NCI-H446 (cell line): ENCODE results near the gene ERC2.

Source experiments
- DNase-seq, 2 experiments: peaks; one replicate each; lab custom pipeline; 2025; lab: John Stamatoyannopoulos, UW

Gene ERC2

DNA sequence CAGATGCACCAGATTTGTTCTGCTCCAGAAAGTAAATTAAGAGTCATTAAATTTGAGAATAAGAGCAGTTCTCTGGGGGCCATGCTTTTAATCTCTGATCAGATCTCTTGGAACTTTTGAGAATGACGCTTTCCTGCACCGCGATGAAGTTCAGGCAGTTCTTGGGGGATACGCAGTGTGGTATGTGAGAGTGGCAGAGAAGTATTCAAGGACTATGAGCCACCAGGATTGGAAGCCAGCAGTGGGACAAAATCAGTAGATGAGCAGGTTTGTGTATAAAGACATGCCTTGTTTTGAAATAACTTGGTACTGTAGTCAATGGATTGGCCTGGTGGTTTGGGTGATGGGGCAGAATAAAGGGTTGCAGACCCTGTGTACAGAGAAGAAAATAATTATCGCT is 483.6 kb downstream of the ERC2 start:
- DNase-seq, result no peak

DNA sequence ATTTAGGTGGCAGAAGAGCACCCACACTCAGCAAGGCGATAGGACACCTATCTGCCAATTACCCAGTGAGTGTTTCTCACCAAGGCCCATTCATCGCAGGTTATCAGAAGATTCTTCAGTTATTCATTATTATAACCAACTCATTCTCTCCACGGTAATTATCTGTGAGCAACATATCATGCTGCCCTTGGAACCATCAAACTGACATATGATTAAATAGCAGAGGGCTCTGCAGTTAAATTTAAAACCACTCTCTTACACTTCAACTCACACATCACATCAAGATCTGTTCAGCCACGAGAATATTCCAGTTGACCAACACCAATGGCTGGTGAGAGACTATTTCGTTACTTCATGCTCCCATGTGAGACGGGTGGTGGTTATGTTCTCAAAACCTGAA is 489.3 kb downstream of the ERC2 start:
- DNase-seq, result no peak

DNA sequence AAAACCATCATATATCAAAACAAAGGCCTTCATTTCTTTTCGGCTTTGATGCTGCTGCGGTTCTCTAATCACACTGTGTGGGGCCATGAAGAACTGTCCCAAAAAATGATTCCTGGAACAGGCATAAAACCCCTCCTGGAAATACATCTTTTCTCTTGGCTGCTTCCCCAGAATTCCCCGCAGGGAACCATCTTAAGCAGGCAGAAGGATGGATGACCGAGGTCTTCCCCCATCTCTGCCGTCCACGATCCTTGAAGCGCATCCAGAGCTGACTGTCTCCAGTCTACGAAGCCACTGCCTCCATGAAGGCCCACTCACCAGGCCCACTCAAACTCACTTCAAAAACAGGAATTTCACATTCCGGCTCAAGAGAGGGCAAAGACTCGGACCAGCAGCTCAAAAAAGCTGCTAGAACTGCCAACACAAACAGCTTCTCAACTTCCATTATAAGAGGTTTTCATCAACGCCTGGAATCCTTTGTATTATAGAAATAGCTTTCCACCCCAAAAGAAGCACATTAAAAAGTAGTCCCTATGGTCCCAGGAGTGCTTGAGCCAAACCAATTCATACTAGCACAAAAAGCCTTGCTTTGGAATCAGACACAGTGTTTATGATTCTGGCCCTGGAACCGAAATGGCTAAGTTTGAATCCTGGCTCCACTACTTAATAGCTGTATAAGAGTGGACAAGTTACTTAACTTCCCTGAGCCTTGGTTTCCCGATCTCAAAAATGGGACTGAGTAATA is 493.7 kb downstream of the ERC2 start:
- DNase-seq, result no peak

DNA sequence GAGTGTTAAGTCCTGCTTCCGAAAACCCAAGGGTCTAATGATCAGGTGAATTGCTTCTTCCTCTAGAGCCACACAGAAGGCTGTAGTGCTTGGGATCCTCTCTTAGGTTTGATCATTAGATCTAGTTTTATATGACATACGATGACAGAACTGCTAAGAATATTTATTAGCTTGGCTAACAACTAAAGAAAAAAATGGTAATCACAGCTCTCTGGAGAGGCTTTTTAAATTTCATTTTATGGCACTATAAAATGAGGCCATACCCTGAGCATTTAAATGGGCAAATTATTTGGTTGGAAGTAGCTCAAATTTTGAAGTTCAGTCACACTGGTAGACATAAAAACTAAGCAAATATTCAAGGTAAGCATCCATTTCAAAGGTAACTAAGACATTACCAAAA is 498.6 kb downstream of the ERC2 start:
- DNase-seq, result no peak

DNA sequence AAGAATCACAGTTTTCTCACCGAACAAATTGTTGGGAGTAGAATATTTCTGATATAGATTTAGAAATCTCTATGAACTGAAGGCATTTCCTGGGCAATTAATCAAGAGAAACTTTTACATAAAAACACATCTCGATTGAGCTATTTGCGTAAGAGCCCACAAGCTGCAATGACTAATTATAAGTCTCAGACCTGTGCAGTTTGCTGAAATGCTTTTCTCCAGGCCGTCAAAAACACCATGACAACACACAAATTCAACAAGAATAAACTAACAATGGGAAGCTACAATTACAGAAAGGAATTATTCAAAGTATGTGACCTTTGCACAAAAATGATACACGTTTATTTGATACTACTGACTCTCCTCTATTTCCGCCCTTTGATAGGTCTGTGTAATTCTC is 499.9 kb downstream of the ERC2 start:
- DNase-seq, result no peak

DNA sequence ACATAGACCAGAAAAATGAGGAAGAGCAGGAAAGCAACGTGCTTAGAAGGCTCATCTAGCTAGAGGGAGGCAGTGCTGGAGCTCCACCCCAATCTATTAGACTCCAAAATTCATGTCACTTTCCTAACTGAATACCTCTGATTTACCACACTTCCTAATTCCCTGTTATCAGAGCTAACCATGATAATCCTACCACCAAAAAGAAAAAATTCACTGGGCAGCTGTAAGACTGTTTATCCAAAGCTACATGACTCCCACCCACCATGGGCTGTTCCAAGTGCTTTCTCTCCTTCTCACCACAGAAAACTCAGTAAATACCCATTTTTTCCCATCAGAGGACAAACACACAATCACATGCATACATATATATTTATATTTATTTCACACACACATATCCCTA is 501.7 kb downstream of the ERC2 start:
- no peak for DNase-seq

DNA sequence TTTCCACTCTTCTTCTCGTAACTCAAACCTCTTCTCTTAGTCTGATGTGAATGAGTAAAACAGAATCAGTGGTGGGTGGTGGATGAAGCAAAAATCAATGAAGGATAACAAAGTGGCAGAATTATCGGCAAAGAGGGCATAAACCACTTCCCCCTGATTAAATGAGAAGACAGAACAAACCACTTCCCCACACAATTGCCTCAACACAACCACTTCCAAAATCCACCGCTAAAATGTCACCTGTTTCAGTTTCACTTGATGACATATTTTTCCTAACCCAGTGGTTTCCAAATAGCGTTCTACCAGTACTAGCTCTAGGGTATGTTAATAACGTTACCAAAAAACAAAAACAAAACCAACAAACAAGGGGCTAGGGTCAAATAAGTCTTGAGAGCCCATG is 502.5 kb downstream of the ERC2 start:
- DNase-seq, result no peak

DNA sequence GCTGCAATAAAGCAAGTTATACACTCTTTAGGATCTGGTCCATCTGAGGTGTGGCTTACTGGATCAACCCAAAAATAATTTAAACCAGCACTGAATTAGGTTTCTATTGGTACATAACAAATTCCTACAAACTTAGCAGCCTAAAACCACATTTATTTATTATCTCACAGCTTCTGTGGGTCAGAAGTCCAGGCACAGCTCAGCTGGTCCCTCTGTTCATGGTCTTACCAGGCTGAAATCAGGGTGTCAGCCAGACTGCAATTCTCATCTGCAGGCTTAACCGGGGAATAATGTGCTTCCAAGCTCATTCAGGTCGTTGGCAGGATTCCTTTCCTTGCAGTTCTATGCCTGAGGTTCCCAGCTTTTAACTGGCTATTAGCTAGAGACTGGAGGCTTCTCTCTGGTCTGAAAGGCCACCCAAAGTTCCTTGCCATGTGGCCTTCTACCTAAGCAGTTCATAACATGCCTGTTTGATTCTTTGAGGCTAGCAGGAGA is 503.7 kb downstream of the ERC2 start:
- DNase-seq, result no peak

DNA sequence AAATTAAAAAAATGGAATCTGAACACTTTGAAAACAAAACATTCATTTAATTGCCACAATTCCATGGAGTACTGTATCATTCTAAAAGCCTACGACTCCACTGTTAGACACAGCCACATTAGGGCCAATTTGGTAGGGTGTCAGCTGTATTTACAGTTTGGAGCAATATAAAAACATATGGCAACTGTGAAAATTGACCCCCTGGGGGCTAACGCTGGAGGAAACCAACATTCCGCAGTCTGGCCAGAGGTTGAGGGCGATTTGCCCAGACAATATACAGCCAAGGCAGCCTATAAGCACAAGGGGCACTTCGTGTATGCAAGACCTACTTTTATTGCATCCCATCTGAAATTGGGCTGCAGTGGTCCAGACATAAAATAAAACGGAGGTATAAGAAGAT is 504.7 kb downstream of the ERC2 start:
- DNase-seq, result no peak

DNA sequence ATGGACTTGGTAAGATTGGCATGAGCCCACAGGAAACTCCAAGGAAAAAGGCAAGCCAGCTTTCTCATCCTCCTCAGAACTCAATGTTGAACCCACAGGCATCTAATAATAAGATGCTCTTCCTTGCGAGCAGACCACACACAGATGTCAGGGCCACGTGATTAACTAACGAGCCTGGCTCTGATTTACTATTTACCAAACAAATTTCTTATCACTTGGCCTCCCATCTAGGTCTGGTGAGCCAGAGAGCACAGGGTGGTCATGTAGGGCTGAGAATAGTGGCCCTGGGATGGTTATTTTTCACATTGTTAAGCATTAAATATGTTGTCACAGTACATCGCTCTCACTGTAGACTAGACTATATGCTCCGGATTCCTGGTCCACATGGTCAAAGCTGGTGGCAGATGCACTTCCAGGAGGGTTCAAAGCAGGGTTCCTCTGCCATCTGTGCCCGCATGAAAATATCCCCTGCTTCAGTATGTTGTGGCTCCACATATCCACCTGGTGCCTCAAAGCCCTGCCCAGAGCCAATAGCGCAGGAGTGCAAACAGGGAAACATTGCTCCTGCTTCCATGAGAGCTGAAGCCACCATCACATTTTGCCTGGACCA is 508.7 kb downstream of the ERC2 start:
- no peak for DNase-seq

DNA sequence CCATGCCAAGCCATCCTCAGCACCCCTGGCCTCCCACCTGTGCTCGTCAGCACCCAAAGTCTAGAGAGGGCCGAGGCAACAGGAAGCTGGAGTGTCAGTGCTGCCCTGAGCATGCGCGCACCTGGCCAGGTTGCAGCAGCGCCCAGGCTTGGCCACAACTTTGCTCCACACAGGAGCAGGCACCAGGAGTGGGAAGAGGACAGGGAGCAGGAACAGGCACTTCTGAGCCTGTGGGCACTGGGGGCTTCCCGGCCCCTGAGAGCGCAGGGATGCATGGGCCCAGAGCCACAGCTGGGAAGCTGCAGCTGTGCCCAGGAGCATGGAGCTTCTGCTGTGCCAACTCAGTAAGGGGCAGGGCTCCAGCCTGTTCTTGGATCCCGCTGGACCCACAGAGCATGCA is 509.7 kb downstream of the ERC2 start:
- no peak for DNase-seq

DNA sequence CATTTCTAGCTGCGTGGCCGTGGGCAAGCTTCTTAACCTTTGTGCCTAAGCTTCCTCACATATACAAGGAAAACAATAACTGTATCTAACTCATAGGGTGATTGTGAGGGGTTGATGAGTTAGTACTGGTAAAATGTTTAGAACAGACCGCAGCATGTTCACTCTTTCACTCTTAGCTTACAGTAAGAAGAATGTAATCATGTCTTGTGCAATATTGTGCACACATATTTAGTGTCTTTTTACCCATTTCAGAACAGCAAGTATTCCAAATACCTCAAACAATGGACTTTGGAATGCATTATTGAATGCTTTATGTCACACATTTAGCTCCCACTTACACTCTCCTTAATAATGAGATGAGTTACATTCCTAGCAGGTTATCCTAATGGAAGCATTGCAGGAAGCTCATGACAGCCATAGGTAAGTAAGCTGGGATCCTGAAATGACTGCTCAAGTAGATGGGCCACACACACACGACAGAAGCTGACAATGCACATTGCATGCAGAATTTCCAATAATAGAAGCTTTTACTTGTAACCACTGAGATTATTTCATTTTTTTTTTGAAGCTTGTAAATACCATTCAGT is 512.3 kb downstream of the ERC2 start:
- no peak for DNase-seq

DNA sequence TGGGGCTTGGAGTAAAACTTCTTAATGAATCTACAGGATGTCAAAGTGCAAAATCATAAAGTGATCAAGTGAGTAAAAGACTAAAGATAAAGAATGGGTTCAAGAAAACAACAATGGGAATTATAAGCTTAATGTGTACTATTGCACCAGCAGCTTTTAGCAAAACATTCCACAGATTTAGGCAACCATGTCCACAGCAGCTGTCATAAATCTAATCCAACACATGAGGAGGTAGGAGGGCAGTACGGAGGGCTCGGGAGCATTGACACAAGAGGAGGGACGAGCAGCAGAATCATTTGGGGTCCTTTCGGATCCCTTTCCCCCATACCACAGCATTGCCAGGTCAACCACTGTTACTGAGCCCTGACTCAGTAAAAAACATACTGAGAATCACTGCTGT is 516.9 kb downstream of the ERC2 start:
- DNase-seq, result no peak

DNA sequence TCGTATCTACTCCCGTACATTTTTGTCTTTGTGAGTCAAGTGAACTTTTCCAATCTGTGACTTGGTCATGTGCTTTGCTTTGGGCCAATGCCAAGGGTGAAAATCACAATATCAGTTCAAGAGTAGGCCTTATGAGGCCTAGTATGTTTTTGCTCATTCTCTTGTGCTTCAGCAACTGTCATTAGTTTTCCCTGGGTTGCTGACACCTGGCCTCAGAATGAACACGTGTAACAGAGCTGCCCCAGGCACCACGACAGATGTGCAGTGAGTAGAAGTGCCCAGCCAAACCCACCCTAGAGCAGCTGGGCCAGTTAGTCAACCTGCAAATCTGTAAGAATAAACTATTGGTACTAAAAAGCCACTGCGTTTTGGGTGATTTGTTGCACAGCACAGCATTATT is 520.9 kb downstream of the ERC2 start:
- no peak for DNase-seq

DNA sequence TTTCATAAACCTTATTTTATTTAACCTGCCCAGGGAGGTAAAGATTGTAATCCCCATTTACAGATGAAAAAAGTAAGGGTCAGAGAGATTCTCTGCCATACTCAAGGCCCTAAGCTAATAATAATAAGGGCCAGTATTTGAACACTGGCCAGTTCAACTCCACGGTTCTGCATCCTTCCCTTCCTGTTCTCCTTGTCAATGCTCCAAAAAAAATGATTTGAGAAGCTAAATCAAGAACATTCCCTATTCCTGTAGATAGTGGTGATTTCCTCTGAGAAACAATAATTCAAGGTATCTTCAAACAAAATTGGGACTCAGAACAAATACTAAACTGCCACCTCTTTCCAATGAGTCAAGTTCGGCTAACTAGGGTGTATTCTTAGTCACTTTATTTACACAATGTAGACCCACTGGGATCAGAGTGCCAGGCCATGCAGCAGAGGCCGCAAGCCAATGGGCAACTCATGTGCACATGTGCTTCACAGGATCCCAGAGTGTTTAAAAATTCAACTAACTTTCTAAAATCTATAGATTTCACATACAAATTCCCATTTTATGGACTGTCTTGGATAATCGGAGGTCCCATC is 521.6 kb downstream of the ERC2 start:
- DNase-seq, result no peak

DNA sequence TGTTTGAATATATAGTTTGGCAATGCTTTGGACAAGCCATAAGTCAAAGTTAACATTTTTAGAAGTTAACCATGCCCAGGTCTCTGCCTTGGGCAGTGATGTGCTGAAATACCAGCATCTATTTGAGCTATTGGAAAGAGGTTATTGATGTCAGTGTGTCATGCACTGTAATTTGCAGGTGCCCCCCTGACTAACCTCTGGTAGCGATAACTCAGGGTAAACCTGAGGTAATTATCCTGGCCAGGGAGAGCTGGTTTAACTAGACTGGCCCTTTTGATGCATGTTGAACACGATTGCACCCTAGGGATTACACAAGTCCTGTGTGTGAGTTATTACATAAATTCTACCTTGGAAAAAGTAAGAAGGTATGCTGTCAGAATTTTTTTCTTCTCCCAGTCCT is 525.4 kb downstream of the ERC2 start:
- no peak for DNase-seq

DNA sequence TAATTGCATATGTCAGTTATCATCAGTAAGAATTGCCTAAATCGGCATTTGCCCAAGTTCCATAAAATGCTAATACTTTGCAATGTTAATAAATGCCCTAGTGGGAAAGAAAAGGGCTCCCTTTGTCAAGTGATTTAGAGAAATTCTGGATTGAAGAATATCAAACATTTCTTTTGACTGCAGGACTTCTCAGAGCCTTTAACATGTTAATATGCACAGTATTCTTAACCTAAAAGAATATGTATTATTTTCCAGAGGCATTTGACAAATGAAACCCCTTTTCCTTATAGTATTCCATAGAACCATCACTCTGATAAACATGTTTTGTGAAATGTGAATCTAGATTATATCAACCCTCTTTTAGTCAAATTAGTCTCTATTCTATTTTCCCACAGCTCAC is 529.0 kb downstream of the ERC2 start:
- DNase-seq, result no peak

DNA sequence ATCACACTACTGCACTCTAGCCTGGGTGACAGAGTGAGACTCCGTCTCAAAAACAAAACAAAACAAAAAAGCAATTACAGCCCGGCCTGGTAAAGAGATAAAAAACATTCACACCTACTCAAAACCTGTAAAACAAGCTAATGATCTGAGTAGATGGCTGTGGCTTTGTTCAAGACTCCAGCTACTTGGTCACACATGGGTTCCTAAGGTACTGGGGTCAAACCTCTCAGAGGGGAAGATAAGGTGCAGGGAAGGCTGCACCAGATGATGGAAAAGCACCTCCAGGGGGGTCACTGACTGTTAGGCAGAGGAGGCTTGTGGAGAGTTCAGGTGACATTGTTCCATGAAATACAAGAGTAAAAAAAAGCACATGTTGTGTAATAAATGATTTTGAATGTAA is 531.0 kb downstream of the ERC2 start:
- no peak for DNase-seq

DNA sequence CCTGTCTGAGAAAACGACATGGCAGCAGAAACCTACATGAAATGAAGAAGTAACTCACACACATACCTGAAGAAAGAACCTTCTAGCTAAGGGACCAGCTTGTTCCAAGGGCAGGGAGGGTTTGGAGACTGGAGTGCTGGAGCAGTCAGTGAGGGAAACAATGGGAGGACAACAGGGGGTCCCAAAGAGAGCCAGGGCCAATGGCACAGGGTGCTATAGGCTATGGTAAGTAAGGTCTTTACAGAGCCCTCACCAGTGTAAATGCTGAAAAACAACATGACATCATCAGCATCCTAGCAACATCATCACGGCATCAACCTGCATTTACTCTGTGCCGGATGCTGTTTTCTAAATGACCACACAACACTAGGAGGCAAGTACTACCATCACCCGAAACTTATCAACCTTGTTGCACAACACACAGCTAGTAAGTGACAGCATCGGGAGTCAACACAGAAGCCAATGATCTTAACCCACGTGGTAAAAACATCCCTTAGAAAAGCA is 531.7 kb downstream of the ERC2 start:
- no peak for DNase-seq

DNA sequence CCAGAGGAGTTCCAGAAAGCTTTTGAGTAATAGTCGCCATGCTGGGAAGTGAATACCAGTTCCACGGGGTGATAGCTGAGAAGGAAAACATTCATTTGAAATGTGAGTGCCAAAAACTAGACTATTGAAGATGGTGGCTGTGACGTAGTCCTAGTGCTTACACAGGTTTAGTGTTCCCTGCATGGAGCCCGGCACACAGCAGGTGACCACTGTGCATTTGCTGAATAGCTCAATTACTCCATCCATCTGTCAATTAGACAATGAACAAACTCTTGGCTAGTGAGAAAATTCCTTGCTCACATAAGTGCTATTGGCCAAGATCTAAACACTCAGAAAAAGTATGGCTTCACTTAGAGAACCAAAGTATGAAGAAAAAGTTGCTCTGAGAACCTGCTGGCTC is 533.0 kb downstream of the ERC2 start:
- DNase-seq, result peak in 1 of 2 experiments; percentile 43

DNA sequence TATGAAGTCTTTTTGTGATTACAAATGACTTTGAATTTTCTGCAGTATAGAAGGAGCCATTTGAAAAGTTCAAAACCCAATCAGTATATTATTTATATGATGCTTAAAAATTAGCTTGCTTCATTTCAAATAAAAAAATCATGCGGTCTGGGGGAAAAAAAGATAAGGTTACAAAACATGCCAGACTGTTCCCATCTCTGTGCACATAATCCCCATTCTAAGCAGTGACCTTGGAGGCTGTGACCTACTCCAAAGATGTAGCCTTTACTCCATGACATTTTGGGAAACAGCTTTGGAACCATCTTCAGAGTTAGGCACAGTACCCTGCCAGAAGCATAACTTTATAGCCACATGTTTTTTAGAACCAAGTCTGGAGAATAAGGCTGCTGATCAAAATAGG is 533.5 kb downstream of the ERC2 start:
- no peak for DNase-seq

DNA sequence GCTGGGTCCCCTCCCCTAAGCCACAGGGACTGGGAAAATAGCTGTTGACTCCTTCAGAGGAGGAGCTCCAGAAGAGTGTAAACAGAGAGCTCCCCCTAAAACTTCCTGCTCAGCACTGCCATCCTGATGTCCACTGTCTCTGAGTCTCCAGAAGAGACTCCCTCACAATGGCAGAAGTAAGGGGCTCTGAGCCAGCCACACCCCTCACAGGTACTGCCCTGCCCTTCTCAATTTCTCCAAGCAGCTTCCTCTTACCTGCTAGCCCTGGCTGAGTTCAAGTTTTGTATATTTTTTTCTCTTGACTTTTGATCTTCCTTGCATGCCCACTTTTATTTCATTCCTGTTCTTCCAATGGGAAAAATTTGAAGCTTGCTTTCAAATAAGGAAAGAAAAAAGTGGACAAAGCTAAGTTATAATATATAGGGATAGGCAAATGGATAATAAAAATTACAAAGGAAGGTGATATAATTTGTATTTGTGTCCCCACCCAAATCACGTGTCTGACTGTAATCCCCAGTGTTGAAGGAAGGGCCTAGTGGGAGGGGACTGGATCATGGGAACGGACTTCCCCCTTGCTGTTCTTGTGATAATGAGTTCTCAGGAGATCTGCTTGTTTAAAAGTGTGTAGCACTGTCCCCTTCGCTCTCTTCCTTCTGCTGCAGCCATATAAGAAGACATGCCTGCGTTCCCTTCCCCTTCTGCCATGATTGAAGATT is 539.0 kb downstream of the ERC2 start:
- DNase-seq, result no peak
